ENCODE measurements around the gene LPCAT1. TPM values are rescaled to one million over a fixed set of nuclear protein-coding genes. Genes with fewer than 3 reads are reported as not detected.
"Not testable (repeated sequence)": the region's sequence is repeated elsewhere in the genome, so short reads cannot be mapped to it uniquely, and the experiment has no call there.

LPCAT1 gene
- total and polyA plus RNA-seq, 5 donors from 2014 or later = 21.4 to 34.7 (median 25.6) TPM

GRCh38 chr5:1459435-1459834 is 64.3 kb downstream of the LPCAT1 start:
- H3K4me3 Mint-ChIP-seq; H3K9me3 Mint-ChIP-seq; H3K27me3 ChIP-seq (ENCODE audit: control insufficient read depth, insufficient read depth, low read length); H3K27ac ChIP-seq (ENCODE audit: insufficient read depth, low read length, poor library complexity, severe bottlenecking); H3K27me3 Mint-ChIP-seq; H3K4me3 ChIP-seq (ENCODE audit: low read depth, low read length); H3K4me1 Mint-ChIP-seq; ATAC-seq (ENCODE audit: low read depth in 2 of 2); DNase-seq; H3K4me1 ChIP-seq (ENCODE audit: control insufficient read depth, insufficient read depth, low read length, poor library complexity, severe bottlenecking); H3K27ac Mint-ChIP-seq: not testable (repeated sequence)
- H3K9me3 ChIP-seq (ENCODE audit: control insufficient read depth in 2 of 2, low read length in 2 of 2) = peaks cover 8 to 17% of the 10 kb centered on the region in 2 experiments
- peaks cover 30% of the 10 kb centered on the region for H3K36me3 ChIP-seq (ENCODE audit: control insufficient read depth, insufficient read depth, low read length)
- H3K36me3 Mint-ChIP-seq = peaks cover 13% of the 10 kb centered on the region

- Mint-ChIP-seq H3K27me3 (peaks cover 20% of the 10 kb centered on the region), H3K9me3 (peaks cover 0 to 22% (median 12%) of the 10 kb centered on the region in 7 donors), H3K36me3 (peaks cover 14% of the 10 kb centered on the region)
- DNase-seq; H3K36me3 ChIP-seq (ENCODE audit: control insufficient read depth, insufficient read depth, low read length); ATAC-seq (ENCODE audit: low read depth in 2 of 2); H3K4me3 ChIP-seq (ENCODE audit: low read depth, low read length); H3K4me1 Mint-ChIP-seq; H3K27me3 ChIP-seq (ENCODE audit: control insufficient read depth, insufficient read depth, low read length); H3K4me1 ChIP-seq (ENCODE audit: control insufficient read depth, insufficient read depth, low read length, poor library complexity, severe bottlenecking); H3K4me3 Mint-ChIP-seq; H3K27ac ChIP-seq (ENCODE audit: insufficient read depth, low read length, poor library complexity, severe bottlenecking); H3K27ac Mint-ChIP-seq: not testable (repeated sequence)
- peaks cover 14 to 30% of the 10 kb centered on the region in 2 experiments for H3K9me3 ChIP-seq (ENCODE audit: control insufficient read depth in 2 of 2, low read length in 2 of 2)
These were observed 67.5 kb downstream of the LPCAT1 start for GRCh38 chr5:1456110-1456881.

GRCh38 chr5:1453613-1454012 is 70.1 kb downstream of the LPCAT1 start:
- peaks cover 0 to 22% (median 13%) of the 10 kb centered on the region in 7 donors for H3K9me3 Mint-ChIP-seq
- ATAC-seq (ENCODE audit: low read depth in 2 of 2) (no peak), DNase-seq (no peak)
- H3K36me3 Mint-ChIP-seq = peaks cover 7% of the 10 kb centered on the region
- H3K4me1 ChIP-seq (ENCODE audit: control insufficient read depth, insufficient read depth, low read length, poor library complexity, severe bottlenecking) = no peaks in the 10 kb centered on the region
- peaks cover 7% of the 10 kb centered on the region for H3K27me3 ChIP-seq (ENCODE audit: control insufficient read depth, insufficient read depth, low read length)
- peaks cover 14 to 30% of the 10 kb centered on the region in 2 experiments for H3K9me3 ChIP-seq (ENCODE audit: control insufficient read depth in 2 of 2, low read length in 2 of 2)
- no peak overlapping the region for H3K27ac ChIP-seq (ENCODE audit: insufficient read depth, low read length, poor library complexity, severe bottlenecking)
- H3K36me3 ChIP-seq (ENCODE audit: control insufficient read depth, insufficient read depth, low read length) = no peaks in the 10 kb centered on the region
- no peak overlapping the region for H3K4me3 ChIP-seq (ENCODE audit: low read depth, low read length)
- no peak overlapping the region for H3K4me3 Mint-ChIP-seq
- H3K27ac Mint-ChIP-seq = no peak overlapping the region
- H3K4me1 Mint-ChIP-seq = peaks cover 0 to 5% (median 3%) of the 10 kb centered on the region in 4 donors
- peaks cover 28% of the 10 kb centered on the region for H3K27me3 Mint-ChIP-seq

GRCh38 chr5:1449081-1449630 is 74.6 kb downstream of the LPCAT1 start:
- Mint-ChIP-seq H3K36me3 (peaks cover 2% of the 10 kb centered on the region), H3K4me1 (peaks cover 0 to 7% (median 3%) of the 10 kb centered on the region in 4 donors), H3K4me3 (no peak overlapping the region), H3K9me3 (peaks cover 0 to 15% (median 6%) of the 10 kb centered on the region in 7 donors), H3K27ac (no peak overlapping the region), H3K27me3 (peaks cover 49% of the 10 kb centered on the region)
- peaks cover 7% of the 10 kb centered on the region for H3K27me3 ChIP-seq (ENCODE audit: control insufficient read depth, insufficient read depth, low read length)
- H3K27ac ChIP-seq (ENCODE audit: insufficient read depth, low read length, poor library complexity, severe bottlenecking) = no peak overlapping the region
- H3K4me3 ChIP-seq (ENCODE audit: low read depth, low read length) = no peak overlapping the region
- H3K4me1 ChIP-seq (ENCODE audit: control insufficient read depth, insufficient read depth, low read length, poor library complexity, severe bottlenecking) = no peaks in the 10 kb centered on the region
- no peak for ATAC-seq (ENCODE audit: low read depth in 2 of 2)
- peaks cover 6 to 10% of the 10 kb centered on the region in 2 experiments for H3K9me3 ChIP-seq (ENCODE audit: control insufficient read depth in 2 of 2, low read length in 2 of 2)
- H3K36me3 ChIP-seq (ENCODE audit: control insufficient read depth, insufficient read depth, low read length) = no peaks in the 10 kb centered on the region
- no peak for DNase-seq

- Histone ChIP-seq H3K27ac (ENCODE audit: insufficient read depth, low read length, poor library complexity, severe bottlenecking) (no peak overlapping the region), H3K4me1 (ENCODE audit: control insufficient read depth, insufficient read depth, low read length, poor library complexity, severe bottlenecking) (no peaks in the 10 kb centered on the region), H3K9me3 (ENCODE audit: control insufficient read depth in 2 of 2, low read length in 2 of 2) (peaks cover 3 to 4% of the 10 kb centered on the region in 2 experiments), H3K4me3 (ENCODE audit: low read depth, low read length) (no peak overlapping the region), H3K36me3 (ENCODE audit: control insufficient read depth, insufficient read depth, low read length) (no peaks in the 10 kb centered on the region), H3K27me3 (ENCODE audit: control insufficient read depth, insufficient read depth, low read length) (peaks cover 4% of the 10 kb centered on the region)
- H3K36me3 Mint-ChIP-seq = no peaks in the 10 kb centered on the region
- peaks cover 55% of the 10 kb centered on the region for H3K27me3 Mint-ChIP-seq
- peaks cover 0 to 15% (median 3%) of the 10 kb centered on the region in 7 donors for H3K9me3 Mint-ChIP-seq
- H3K4me1 Mint-ChIP-seq = peaks cover 0 to 12% (median 4%) of the 10 kb centered on the region in 4 donors
- no peak overlapping the region for H3K4me3 Mint-ChIP-seq
- no peak overlapping the region for H3K27ac Mint-ChIP-seq
- DNase-seq = no peak
- ATAC-seq (ENCODE audit: low read depth in 2 of 2) = no peak
These were observed 75.2 kb downstream of the LPCAT1 start for GRCh38 chr5:1448511-1449011.

GRCh38 chr5:1447671-1448361 is 75.9 kb downstream of the LPCAT1 start:
- Histone ChIP-seq H3K4me1 (ENCODE audit: control insufficient read depth, insufficient read depth, low read length, poor library complexity, severe bottlenecking) (no peaks in the 10 kb centered on the region), H3K27me3 (ENCODE audit: control insufficient read depth, insufficient read depth, low read length) (peaks cover 4% of the 10 kb centered on the region), H3K27ac (ENCODE audit: insufficient read depth, low read length, poor library complexity, severe bottlenecking) (no peak overlapping the region), H3K9me3 (ENCODE audit: control insufficient read depth in 2 of 2, low read length in 2 of 2) (no peaks in the 10 kb centered on the region), H3K36me3 (ENCODE audit: control insufficient read depth, insufficient read depth, low read length) (no peaks in the 10 kb centered on the region), H3K4me3 (ENCODE audit: low read depth, low read length) (no peak overlapping the region)
- DNase-seq = no peak
- Mint-ChIP-seq H3K4me3 (no peak overlapping the region), H3K36me3 (no peaks in the 10 kb centered on the region), H3K9me3 (peaks cover 0 to 11% (median 0%) of the 10 kb centered on the region in 7 donors), H3K27me3 (peaks cover 59% of the 10 kb centered on the region), H3K27ac (no peak overlapping the region), H3K4me1 (peaks cover 0 to 13% (median 5%) of the 10 kb centered on the region in 4 donors)
- ATAC-seq (ENCODE audit: low read depth in 2 of 2) = no peak

- ATAC-seq (ENCODE audit: low read depth in 2 of 2) (no peak), DNase-seq (no peak)
- Histone ChIP-seq H3K36me3 (ENCODE audit: control insufficient read depth, insufficient read depth, low read length) (no peaks in the 10 kb centered on the region), H3K4me1 (ENCODE audit: control insufficient read depth, insufficient read depth, low read length, poor library complexity, severe bottlenecking) (no peaks in the 10 kb centered on the region), H3K4me3 (ENCODE audit: low read depth, low read length) (no peak overlapping the region), H3K27me3 (ENCODE audit: control insufficient read depth, insufficient read depth, low read length) (peaks cover 4% of the 10 kb centered on the region), H3K27ac (ENCODE audit: insufficient read depth, low read length, poor library complexity, severe bottlenecking) (no peak overlapping the region), H3K9me3 (ENCODE audit: control insufficient read depth in 2 of 2, low read length in 2 of 2) (no peaks in the 10 kb centered on the region)
- Mint-ChIP-seq H3K36me3 (no peaks in the 10 kb centered on the region), H3K4me1 (peaks cover 0 to 13% (median 5%) of the 10 kb centered on the region in 4 donors), H3K27ac (no peak overlapping the region), H3K27me3 (peaks cover 49% of the 10 kb centered on the region), H3K4me3 (no peak overlapping the region), H3K9me3 (peaks cover 0 to 9% (median 0%) of the 10 kb centered on the region in 7 donors)
These were observed 77.0 kb downstream of the LPCAT1 start for GRCh38 chr5:1446602-1447343.
